HG02970 (cell line): ENCODE results near the gene RBM12.

Experiments
- ATAC-seq: cut with Tn5 transposase; IDR thresholded peaks from one replicate; pipeline ENCODE4 v1.9.1; 2021; ENCODE audit warnings: mild to moderate bottlenecking, moderate library complexity, moderate number of reproducible peaks; ENCODE audit not compliant: unreplicated experiment, low FRiP score

Gene RBM12

DNA sequence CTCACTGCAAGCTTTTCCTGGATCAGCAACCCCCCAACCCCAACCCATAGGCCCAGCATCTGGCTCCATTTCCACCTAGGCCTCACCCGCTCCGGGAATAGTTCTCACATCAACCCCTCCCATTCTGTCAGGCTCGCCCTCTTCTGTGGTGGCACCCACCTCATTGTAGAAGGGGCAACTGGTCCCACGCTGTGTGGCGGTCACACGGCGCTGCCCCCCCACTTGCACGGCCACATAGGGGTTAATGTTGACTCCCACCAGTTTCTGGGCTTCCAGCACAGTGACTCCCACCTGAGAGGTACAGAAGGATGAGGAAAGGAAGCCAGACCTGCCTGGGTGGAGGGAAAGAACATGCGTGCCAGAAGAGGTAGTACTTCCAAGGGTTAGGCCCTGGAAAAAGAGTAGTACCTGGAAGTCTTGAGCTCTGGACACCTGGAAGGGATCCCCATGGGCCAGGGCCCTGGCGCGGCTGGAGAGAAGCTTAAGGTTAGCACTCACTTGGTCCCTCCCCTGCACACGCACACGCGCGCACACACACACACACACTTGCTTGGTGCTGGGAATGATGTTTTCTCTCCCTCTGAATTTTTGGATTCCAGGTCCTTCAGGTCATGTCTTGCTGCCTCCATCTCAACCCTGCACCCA is 61.7 kb downstream of the RBM12 start:
- no peak for ATAC-seq

DNA sequence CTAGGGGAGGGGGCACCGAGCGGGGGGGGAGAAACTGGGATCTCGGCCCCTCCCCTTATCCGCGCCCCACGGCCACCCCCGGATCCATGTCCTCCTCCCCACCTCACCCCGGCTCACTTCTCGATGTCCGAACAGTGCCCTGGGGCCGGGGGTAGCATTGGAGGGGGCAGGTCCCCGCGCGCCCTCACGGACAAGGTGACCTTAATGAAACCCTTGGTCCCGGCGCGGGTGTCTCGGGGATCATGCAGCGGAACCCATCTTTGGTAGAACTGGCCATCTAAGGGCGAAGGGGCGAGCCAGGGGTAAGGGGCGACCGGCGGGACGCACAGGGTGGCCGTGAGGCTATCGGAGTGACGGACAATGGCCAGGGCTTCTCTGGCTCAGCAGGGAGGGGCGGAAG is 62.7 kb downstream of the RBM12 start:
- ATAC-seq: no peak

DNA sequence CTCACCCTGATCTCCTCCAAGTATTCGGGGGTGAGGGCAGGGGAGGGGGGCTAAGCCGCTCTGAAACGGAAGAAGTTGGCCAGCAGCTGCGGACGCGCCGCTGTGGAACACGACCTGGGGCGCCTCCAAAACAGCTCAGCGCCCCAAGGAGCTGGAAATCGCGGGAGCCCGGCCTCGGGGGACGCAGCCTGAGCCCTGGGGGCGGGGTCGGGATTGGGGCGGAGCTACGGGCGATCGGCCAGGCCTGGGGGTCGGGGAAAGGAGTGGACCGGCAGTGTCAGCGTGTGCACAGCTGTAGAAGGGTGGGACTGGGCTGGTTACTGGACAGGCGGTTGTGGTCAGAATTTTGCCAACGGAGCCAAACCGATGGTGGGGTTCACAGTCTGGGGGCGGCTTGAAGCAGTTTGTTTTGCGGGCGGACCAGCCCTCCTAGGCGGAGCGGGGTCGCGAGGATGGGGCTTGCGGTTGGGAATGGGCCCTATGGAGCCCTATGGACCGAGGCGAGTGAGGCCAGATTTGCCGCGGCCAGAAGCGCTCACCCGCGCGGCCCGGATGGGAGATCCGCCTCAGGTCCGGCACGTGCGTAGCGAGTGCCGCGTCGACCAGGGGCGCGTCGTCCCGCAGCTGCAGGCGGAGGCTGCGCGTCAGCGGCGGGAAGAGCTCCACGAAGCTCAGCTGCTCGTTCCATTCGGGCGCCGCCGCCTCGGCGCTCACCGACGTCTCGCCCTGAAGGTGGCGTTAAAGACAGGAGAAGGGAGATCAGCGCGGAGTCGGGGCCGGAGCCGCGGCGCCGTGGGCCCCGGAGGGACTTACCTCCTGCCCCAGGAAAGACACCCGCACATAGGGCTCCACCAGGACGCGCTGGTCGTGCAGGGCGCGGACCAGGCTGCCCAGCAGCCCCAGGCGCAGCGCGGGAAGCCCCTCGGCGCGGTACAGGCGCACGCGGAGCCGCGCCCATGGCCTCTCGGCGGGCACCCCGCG is 63.4 kb downstream of the RBM12 start:
- ATAC-seq: no peak

DNA sequence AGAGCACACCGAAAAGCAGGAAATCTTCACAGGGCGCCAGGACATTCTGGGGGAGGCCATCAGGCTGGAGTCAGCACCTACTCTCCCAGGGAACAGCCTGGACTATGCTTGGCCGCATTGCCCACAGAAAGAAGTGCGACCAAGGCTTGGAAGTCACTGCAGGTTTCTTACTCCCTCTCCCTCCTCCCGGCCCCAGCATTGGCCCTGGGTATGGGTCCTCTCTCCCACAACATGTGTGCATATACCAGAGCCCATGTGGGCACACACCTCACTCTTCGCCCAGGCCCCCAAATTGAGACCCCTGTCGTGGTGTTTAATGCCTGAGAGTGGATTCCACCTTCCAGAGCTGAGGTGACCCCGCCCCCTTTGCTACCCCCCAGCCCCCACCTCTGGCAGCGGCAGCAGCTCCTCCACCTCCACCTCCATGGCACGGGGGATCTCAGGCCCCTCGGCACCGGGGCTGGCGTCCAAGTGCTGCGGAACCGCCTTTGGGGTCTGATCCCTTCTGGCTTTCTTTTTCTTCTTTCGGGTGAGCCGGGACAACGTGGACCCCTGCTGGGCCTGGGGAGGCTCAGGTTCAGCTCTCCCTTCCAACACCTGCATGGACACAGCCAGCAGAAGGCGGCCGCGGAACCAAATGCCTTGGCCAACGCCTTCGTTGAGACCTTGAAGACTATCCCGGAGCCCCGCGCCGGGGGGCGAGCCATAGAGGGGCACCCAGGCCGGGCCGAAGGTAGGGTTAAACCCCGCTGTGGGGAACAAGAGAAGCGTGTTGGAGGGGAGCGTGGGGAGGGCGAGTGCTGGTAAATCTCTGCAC is 64.3 kb downstream of the RBM12 start:
- ATAC-seq: no peak

DNA sequence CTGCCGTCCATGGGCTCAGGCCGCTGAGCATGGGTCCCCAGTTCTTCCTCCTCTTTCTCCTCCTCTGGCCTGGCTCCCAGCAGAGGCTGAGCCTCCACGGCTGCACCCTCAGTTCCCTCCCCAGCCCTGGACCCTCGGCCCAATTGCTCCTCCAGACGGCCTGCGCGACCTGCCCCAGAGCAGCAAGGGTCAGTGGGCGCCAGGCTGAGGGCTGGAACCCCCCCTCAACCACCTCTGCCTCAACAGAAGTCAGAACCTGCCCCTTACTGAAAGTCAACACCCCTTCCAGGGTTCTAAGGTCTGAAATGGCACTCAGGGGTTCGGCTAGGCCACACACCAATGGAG is 65.0 kb downstream of the RBM12 start:
- ATAC-seq: no peak
